Measurements from ENCODE around the gene GET4.

Gene GET4

DNA sequence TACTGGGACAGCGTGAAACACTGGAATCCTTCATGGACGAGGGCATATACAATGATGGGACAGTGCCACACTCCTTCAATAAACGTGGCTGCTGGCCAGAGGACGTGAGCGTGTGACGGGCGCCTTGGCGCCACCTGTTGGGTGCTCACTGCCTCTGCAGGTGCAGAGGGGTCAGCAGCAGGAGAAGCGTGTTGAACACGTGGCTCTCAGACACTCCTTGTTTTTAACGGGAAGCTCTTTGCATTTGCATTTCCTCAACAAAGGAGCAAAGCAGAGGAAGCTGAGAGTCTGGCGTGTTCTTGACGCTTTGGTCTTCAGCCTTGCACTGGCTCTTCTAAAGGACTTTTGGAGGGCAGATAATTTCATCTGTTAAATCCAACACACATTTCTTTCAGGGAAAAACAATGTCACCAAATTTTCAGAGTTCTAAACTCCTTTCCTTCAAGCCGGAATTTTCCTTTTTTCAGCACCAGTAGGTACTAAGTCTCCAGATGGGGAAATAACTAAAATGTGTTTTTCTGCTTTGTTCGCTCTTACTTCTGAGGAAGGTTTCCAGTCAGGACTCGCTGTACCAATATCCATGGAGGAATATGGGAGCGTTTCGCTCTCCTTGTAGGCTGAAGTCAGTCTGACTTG, 2.9 kb upstream of the GET4 start:
- TF ChIP-seq GATA2 (IDR thresholded peaks at IDR 0.05; ENCODE audit: low read depth, low read length) (no peak), GATA3 (IDR thresholded peaks at IDR 0.05; ENCODE audit: low read depth, low read length) (no peak)

DNA sequence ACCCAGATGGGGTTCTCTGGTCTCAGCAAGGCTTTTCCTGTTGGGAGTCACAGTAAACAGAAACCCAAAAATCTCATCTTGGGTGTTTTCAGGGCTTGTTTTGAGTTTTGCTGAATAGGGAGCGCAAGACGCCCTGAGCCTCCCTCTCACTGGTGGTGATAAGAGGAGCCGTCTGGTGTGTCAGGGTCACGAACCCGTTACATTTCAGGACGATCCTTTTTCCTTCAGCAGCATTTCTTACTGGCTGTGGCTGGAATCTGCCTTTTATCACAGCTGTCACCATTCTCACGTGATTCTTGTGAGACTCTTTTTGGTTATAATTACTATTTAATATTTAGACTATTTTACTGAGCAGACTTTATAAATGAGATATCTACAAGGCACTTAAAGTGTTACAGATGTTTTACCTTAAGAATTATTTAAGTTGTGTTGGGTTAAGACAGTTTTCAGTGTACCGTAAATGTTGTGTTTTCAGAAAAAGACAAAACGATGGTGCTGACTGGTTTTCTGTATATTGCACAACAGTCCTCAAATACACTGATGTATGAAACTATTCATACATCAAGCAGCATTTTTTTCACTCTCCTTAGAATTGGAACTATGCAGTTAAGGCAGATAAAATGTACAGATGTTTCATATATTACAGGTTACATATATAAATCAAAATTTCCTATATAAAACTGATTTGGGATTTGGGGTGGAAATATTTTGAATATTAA, 2.2 kb upstream of the GET4 start:
- TF ChIP-seq GATA3 (IDR thresholded peaks at IDR 0.05; ENCODE audit: low read depth, low read length) (no peak), GATA2 (IDR thresholded peaks at IDR 0.05; ENCODE audit: low read depth, low read length) (no peak)

DNA sequence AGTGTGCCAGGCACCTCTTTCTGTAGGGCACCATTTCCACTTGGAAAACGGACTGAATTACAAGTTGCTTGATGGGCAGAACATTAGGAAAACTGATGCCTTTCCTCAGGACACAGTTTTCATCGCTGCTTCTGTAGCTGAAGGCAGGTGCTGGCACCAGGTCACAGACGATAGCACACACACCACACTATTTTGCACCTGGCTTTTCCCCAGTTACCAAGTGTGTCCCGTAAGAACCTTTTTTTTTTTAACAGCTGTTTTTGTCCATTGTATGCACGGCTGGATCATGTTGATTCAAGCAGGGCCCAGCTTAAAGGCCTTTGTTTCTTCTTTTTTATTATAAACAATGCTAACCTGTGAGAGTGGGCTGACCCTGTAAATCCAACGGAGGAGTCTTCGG, 1.3 kb upstream of the GET4 start:
- no peak for TF ChIP-seq GATA3 (IDR thresholded peaks at IDR 0.05; ENCODE audit: low read depth, low read length)
- TF ChIP-seq GATA2 (IDR thresholded peaks at IDR 0.05; ENCODE audit: low read depth, low read length) = no peak

DNA sequence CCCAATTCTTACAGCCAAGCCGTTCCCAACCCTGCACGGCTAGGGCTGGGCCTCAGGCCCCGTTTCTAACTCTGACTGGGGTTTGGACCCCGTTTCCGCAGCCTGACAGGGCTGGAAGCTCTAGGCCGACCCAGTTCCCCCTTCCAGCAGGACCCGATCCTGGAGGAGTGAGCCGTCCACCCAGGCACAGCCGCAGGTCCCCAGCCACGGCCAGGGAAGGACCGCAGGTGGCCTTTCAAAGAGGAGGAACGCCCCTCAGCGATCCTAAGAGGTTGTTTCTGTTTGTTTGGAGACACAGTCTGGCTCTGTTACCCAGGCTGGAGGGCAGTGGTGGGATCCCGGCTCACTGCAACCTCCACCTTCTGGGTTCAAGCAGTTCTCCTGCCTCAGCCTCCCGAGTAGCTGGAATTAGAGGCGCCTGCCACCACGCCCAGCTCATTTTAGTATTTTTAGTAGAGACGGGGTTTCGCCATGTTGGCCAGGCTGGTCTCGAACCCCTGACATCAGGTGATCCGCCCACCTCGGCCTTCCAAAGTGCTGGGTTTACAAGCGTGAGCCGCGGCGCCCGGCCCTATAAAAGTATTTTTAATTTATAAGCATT, 778 bp upstream of the GET4 start:
- TF ChIP-seq GATA3 (IDR thresholded peaks at IDR 0.05; ENCODE audit: low read depth, low read length) = no peak
- TF ChIP-seq GATA2 (IDR thresholded peaks at IDR 0.05; ENCODE audit: low read depth, low read length) = no peak

DNA sequence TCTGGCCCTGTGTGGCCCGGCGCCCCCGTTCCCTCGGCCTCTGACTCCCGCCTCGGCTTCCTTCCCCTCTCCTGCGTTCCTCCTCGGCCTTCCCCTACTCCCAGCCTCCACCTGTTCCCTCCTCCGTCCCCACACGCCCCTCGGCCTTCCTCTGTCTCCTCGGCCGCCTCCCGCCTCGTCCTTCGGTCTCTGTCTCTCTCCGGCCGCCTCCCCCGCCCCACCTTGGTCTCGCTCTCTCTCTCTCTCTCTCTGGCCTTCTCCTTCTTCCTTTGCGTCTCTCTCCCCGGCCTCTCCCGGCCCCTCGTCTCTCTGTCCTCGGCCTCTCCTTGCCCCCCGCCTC, 588 bp downstream of the GET4 start:
- TF ChIP-seq GATA3 (IDR thresholded peaks at IDR 0.05; ENCODE audit: low read depth, low read length) = no peak

DNA sequence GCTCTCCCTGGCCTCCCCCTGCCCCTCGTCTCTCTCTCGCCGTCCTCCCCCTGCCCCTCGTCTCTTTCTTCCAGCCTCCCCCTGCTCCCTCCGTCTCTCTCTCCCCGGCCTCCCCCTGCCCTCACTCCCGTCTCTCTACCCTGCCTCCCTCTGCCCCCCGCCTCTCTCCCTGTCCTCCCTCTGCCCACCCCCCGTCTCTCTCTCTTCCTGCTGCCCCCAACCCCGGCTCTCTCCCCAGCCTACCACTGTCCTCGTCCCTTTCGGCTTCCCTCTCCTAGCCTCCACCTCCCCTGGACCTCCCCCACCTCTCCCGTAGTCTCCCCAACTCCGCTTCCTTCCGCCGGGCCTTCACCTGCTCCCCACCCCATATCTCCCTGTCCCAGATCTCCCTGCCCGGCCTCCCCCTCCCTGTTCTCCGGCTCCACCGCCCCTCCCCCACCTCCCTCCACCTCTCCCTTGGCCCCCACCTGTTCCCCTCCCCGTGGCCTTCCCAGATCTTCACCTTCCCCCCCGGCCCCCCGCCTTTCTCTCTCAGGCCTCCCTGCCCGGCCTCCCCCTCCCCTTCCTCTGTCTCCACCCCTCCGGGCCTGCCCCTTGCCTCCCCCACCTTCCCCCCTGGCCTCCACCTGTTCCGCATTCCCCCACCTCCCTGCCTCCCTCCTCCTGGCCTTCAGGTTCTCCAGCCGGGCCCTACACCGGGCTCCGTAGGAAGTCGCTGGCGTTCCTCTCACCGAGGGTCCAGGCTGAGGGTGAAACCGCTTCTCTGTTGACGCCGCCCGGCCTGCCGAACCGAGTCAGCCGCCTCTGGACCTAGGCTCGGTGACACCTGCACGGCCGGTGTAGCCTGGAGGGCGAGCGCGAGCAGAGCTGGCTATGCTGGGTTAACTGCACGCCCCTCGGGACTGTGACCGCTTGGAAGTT, 1.2 kb downstream of the GET4 start:
- no peak for TF ChIP-seq GATA3 (IDR thresholded peaks at IDR 0.05; ENCODE audit: low read depth, low read length)
- no peak for TF ChIP-seq GATA2 (IDR thresholded peaks at IDR 0.05; ENCODE audit: low read depth, low read length)

DNA sequence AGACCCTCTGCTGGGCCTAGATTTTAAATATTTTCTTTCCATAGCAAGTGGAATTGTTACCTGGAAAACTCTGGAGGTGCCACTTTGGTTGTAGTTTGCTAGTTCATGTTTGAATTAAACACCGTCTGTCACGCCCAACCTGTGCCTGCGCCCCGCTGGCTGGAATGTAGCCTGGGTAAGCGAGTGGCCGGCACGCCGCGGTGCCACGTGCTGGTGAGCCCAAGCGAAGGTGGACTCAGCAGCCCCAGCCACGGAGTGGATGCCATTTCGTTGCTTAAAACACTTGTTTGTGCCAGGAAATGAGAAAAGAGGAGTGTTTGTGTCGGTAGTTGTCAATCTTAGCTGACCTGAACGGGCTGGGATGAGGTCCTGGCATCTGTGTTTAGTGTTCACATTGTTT, 2.7 kb downstream of the GET4 start:
- TF ChIP-seq GATA2 (IDR thresholded peaks at IDR 0.05; ENCODE audit: low read depth, low read length) = no peak
- TF ChIP-seq GATA3 (IDR thresholded peaks at IDR 0.05; ENCODE audit: low read depth, low read length) = no peak

DNA sequence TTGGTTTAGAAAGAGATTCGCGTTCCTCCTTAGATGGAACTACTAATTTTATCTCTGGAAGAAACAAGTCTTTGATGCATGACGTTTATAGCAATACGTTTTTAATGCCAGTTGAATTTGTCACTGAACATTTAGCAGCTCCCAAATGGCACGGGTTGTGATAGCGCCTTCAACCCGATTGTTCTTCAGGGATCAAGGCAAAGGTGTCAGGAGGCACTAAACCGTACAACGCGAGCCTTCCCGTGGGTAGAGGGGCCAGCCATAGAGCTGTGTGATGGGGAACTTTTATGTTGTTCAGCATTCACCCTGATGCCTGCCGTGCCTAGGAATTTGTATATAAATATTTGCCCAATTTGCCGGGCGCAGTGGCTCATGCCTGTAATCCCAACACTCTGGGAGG, 3.4 kb downstream of the GET4 start:
- TF ChIP-seq GATA2 (IDR thresholded peaks at IDR 0.05; ENCODE audit: low read depth, low read length) = no peak
- TF ChIP-seq GATA3 (IDR thresholded peaks at IDR 0.05; ENCODE audit: low read depth, low read length) = no peak

DNA sequence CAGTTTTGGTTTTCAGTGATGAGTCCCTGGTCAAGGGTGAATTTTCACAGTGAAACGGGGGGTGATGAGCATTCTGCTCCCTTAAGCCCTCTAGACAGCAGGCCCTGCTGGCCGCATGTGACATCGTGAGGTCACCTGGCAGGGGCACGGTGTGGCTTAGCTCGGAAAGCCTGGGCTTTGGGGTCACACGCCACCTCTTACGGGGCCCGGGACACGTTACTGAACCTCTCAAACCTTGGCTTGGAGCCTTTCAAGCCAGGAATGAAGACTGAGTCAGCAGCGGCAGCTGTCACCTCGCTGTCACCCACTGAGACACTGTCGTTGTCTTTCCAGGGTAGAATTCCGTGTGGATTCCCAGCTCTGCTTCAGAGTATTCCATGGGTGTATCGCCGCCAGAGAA, 4.1 kb downstream of the GET4 start:
- no peak for TF ChIP-seq GATA3 (IDR thresholded peaks at IDR 0.05; ENCODE audit: low read depth, low read length)

DNA sequence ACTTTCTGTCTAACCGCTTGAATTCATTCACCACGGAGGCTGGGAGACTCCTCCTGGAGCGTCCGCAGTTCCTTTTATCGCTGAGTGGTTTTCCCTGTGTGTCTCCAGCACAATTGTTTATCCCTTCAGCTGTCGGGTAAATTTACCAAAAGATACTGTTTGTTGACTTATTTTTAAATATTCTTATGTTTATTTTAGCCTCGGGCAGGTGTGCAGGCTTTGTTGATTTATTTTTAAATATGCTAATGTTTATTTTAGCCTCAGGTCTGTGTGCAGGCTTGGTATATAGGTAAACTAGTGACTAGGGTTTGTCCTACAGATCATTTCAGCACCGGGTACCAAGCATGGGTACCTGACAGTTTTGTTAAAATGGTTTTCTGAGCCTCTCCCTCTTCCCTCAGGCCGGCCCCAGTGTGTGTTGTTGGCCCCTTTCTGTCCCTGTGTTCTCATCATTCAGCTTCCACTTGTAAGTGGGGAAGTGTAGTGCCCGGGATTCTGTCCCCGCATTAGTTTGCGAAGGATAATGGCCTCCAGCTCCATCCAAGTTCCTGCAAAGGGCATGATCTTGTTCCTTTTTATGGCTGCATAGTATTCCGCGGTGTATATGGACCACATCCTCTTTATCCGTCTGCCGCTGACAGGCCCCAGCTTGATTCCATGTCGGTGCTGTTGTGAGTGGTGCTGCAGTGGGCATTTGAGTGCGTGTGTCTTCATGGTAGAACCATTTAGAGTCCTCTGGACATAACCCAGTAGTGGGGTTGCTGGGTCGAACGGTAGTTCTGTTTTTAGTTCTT, 5.3 kb downstream of the GET4 start:
- no peak for TF ChIP-seq GATA2 (IDR thresholded peaks at IDR 0.05; ENCODE audit: low read depth, low read length)
- no peak for TF ChIP-seq GATA3 (IDR thresholded peaks at IDR 0.05; ENCODE audit: low read depth, low read length)

DNA sequence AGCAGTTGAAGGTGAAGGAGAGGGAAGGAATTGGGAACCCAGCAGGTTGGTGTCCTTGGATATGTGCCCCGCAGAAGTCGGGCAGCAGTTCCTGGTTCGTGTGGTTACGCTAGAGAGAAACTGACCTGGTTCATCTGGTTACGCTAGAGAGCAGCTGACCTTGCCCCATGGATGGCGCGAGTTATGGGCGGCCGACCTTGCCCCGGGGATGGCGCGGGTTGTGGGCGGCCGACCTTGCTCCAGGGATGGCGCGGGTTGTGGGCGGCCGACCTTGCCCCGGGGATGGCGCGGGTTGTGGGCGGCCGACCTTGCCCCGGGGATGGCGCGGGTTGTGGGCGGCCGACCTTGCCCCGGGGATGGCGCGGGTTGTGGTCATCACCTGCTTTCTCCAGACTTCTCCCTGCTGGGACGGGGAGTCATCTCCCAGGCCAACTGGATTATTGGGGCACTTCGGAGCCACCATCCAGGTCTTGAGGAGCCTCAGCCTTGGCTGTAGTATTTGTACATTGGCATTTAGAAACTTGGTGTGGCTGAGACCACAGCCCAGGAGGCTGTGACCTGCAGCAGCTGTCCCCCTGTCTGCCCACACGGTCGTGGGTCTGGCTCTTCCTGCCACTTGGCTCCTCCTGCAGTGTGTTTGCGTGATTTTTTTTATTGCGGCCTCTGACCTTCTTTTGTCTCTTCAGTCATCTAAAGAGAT, 6.1 kb downstream of the GET4 start:
- TF ChIP-seq GATA2 (IDR thresholded peaks at IDR 0.05; ENCODE audit: low read depth, low read length) = no peak
- no peak for TF ChIP-seq GATA3 (IDR thresholded peaks at IDR 0.05; ENCODE audit: low read depth, low read length)

DNA sequence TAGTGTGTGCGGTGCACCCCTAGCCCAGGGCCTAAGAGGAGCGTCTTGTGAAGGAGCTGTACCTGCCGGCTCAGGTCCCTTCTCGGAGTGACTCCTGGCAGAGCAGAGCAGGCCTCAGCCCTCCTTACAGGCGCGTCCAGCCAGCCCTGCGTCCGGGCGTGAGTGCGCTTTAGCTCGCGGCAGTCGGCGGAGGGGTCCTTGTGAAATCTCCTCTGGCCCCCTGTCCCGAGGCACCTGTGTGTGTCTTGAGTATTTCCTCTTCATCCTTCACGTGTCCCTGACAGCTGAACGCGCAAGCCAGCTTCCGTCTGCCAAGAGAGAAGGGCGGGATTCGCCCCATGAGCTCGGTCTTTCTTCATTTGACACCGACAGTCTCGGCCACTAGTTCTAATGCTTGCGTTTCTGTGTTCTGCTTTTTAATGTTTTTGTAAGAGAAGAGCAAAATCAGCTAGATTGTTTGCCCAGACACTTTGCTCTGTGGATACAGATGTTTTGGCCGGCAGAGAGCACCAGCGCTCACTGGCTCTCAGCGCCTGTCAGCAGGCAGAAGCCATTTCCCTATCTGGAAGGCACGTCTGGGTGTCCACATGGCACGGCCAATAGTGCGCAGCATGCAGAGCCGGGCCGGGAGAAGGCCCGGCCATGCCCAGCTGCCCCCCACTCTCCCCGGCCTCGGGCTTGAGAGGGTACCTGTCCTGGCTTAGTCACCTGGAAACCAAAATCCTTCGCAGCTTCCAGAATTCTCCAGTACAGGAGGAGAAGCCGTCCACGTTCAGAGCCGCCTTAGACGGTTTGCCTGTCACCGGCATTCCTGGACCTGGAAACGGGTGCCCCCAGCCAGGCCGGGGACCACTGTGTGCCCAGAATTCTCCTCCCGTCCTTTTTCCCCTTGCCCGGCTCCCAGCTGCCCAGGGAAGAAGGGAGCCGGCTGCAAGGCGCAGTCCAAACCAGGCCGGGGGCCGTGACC, 7.0 kb downstream of the GET4 start:
- TF ChIP-seq GATA3 (IDR thresholded peaks at IDR 0.05; ENCODE audit: low read depth, low read length) (no peak), GATA2 (IDR thresholded peaks at IDR 0.05; ENCODE audit: low read depth, low read length) (no peak)

All from SH-SY5Y (cell line).